RWPE1 (cell line): Measurements from ENCODE around the gene RHOBTB1.

Experiments
- CTCF ChIA-PET: fragments of 350-600 bp; sonication (Branson Sonifier 250); formaldehyde crosslinking; extraction: SDS; loops from one replicate; lab custom pipeline; 2021; lab: Yijun Ruan, JAX
- POLR2A ChIA-PET: fragments of 400-600 bp; formaldehyde crosslinking; extraction: SDS; loops from one replicate; lab custom pipeline; 2020; ENCODE audit warnings: antibody characterized with exemption; ENCODE audit not compliant: low non-redundant PET; lab: Yijun Ruan, JAX
- DNase-seq: peaks from one replicate; pipeline ENCODE4 v3.0.0; 2012; ENCODE audit warnings: low spot score
- H3K27ac ChIP-seq: fragments of 450-650 bp; 2 replicates; pipeline ENCODE4 v1.5.1; 2017
- TF ChIP-seq, protein P1 (sequence below): fragments of 450-650 bp; conservative IDR thresholded peaks from 2 replicates; pipeline ENCODE4 v1.5.1; 2017; ENCODE audit warnings: low read depth, mild to moderate bottlenecking

RHOBTB1 gene

DNA sequence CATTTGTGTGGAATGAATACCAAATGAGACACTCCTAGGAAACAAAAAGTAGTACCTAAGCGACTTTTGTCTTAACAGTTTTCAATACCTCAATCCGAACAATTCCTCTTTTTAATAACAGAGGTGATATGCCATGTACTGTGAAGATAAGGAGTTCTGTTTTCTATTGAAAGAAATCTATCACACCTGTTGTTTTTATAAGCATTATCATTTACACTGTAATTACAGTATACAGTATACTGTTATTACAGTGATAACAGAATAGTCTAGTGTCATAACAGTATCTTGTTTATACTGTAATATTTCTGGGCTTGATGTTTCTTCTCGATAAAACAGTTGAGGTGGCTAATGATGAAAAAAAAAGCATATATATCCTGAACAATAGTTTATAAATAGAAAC lies 9.4 kb upstream of the RHOBTB1 start:
- no peak for DNase-seq
- TF ChIP-seq, protein P1, sequence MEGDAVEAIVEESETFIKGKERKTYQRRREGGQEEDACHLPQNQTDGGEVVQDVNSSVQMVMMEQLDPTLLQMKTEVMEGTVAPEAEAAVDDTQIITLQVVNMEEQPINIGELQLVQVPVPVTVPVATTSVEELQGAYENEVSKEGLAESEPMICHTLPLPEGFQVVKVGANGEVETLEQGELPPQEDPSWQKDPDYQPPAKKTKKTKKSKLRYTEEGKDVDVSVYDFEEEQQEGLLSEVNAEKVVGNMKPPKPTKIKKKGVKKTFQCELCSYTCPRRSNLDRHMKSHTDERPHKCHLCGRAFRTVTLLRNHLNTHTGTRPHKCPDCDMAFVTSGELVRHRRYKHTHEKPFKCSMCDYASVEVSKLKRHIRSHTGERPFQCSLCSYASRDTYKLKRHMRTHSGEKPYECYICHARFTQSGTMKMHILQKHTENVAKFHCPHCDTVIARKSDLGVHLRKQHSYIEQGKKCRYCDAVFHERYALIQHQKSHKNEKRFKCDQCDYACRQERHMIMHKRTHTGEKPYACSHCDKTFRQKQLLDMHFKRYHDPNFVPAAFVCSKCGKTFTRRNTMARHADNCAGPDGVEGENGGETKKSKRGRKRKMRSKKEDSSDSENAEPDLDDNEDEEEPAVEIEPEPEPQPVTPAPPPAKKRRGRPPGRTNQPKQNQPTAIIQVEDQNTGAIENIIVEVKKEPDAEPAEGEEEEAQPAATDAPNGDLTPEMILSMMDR = no peak
- POLR2A ChIA-PET = no interaction called here
- CTCF ChIA-PET = no interaction called here
- H3K27ac ChIP-seq = no peak overlapping the region

DNA sequence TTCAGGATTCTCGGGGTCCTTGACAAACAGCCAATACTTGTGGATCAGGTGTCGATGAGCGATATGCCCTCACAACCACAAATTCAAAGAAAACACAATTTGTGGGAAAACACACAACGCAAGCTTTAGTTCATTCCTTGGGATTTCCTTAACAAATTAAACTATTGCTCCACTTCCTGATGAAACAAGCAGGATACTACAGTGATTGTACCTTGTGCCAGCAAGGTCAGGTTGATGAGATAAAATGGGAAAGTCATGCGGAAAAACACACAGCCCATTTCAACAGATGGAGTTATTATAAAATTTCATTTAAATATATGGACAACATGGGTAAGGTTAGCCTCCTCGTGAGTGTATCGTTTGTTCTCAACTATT lies 8.8 kb upstream of the RHOBTB1 start:
- TF ChIP-seq, protein P1 = no peak
- POLR2A ChIA-PET = no interaction called here
- CTCF ChIA-PET = no interaction called here
- H3K27ac ChIP-seq = no peak overlapping the region
- no peak for DNase-seq

DNA sequence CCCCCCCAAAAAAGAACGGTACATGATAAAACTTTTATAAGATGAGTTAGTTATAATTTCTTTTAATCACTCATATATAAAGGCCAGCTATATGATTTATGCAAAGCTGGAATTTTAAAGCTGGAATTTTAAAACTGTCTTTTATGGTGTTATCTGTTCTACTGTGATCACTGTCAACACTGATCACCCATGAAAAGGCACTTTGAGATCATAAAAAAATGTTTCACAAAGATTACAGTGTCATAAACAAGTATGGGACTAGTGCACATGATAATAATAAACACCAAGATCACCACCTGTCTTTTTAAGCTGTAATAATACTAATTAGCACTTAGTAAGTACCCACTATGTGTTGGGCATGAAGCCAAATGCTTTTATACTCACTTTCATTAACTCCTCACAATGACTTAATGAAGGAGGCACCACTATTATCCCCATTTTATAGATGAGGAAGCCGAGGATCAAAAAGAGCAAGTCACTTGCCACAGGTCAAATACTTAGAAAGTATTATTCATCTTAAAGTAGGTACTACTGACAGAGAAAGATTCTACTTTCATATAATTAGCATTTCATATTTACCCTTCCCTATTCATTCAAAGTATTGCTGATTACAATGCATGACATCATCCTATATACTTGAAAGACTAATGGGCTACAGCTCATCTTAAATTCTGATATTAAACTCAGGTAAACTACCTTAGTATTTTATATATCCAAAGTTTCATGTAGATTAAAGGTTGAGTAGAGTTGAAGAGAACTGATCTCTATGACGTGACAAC lies 8.3 kb upstream of the RHOBTB1 start:
- TF ChIP-seq, protein P1 = no peak
- POLR2A ChIA-PET = no interaction called here
- H3K27ac ChIP-seq = no peak overlapping the region
- no peak for DNase-seq
- CTCF ChIA-PET = interaction anchor here (0.7 kb wide), 1 partner anchor 12 kb away, joined by 4 read pairs; no protein-coding TSS in a partner anchor

DNA sequence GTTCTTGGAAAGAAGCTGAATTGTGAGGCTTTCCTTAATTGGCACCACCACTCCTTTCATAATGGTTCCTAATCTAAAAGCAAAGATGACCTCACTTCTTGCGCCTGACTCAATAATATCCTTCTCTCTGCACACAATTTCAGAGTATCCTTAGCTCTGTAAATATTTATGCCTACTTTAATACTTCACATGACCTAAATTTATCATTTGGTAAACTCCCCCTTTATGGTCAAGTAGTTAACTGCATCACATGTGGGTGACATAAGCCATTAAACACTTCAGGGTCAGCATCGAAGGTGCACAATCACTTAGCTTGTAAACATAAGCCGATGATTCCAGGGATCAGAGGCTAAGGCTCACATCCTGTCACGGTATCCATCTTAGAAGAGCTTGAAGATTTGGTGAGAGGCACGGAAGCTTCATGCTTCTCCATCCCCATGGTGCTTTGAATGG lies 7.3 kb upstream of the RHOBTB1 start:
- no peak overlapping the region for H3K27ac ChIP-seq
- DNase-seq = no peak
- TF ChIP-seq, protein P1 = no peak
- ChIA-PET CTCF (interaction anchor here (0.6 to 0.7 kb wide), 2 partner anchors 13 to 14 kb away, joined by 3 to 4 read pairs; no protein-coding TSS in a partner anchor), POLR2A (no interaction called here)

DNA sequence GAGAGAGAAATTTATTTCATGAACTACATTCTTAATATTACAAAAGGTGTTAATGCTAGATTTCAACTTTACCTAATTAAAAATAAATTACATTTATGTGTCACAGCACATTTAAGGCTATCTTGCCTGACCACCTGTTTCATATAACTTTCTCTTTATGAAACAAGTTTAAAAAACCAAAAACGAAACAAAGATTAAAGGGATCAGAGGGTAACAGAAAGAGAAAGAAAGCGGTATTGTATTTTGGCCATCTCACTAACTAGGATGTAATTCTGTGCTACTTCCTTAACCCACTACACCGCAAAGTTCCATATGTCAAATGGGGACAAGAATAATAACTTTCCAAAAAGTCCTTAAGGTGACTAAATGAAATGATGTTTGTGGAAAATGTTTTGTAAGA lies 6.3 kb upstream of the RHOBTB1 start:
- no peak overlapping the region for H3K27ac ChIP-seq
- DNase-seq = no peak
- POLR2A ChIA-PET = no interaction called here
- CTCF ChIA-PET = no interaction called here
- TF ChIP-seq, protein P1 = no peak

DNA sequence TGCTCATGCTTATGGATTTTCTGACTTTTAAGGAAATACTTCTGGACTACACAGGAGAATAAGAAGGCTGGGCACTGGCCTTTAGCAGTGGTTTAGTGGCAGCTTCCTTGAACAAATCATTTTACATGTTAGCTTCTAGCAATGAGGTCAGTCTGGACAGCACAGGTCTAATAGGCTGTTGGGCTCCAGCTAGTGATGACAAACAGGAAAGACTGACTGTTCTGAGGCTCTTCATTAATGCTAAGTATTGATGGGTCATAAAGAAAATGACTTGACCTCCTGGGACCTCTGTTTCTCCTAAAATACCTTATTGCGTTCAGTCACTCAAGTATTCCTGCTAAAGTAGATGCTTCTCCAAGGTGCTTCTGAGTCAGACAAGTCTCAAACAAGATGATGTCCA lies 4.9 kb upstream of the RHOBTB1 start:
- CTCF ChIA-PET = no interaction called here
- no peak overlapping the region for H3K27ac ChIP-seq
- DNase-seq = no peak
- TF ChIP-seq, protein P1 = no peak
- POLR2A ChIA-PET = no interaction called here
